ENCODE results near the gene SERPINI1.

SERPINI1 gene

GRCh38 chr3:167734498-167735232 is 856 bp upstream of the SERPINI1 start, which contains the start of gene PDCD10:
PDCD10 (minus strand) TSS chr3:167734892; CDS start chr3:167720157, 14,735 bp downstream.
- DNase-seq, result peak; percentile 100

- DNase-seq, result no peak
Observed at GRCh38 chr3:167736264-167736787, 805 bp downstream of the SERPINI1 start.

- DNase-seq, result no peak
Observed at GRCh38 chr3:167736997-167737396, 1.5 kb downstream of the SERPINI1 start.

- DNase-seq, result no peak
Observed at GRCh38 chr3:167738037-167738436, 2.5 kb downstream of the SERPINI1 start.

- no peak for DNase-seq
Observed at GRCh38 chr3:167739190-167739810, 3.8 kb downstream of the SERPINI1 start.

- peak; percentile 39 for DNase-seq
Observed at GRCh38 chr3:167740961-167741587, 5.6 kb downstream of the SERPINI1 start.

- no peak for DNase-seq
Observed at GRCh38 chr3:167742338-167742737, 6.8 kb downstream of the SERPINI1 start.

GRCh38 chr3:167743799-167744198 is 8.3 kb downstream of the SERPINI1 start:
- no peak for DNase-seq

- DNase-seq, result no peak
Observed at GRCh38 chr3:167749209-167749608, 13.7 kb downstream of the SERPINI1 start.

GRCh38 chr3:167749728-167750127 is 14.2 kb downstream of the SERPINI1 start:
- DNase-seq, result no peak

GRCh38 chr3:167750272-167750971 is 14.9 kb downstream of the SERPINI1 start:
- DNase-seq, result peak; percentile 44

GRCh38 chr3:167754049-167754448 is 18.5 kb downstream of the SERPINI1 start:
- peak; percentile 17 for DNase-seq

GRCh38 chr3:167761302-167761701 is 25.8 kb downstream of the SERPINI1 start:
- DNase-seq, result no peak

- DNase-seq, result peak; percentile 23
Observed at GRCh38 chr3:167762296-167762695, 26.8 kb downstream of the SERPINI1 start.

GRCh38 chr3:167772992-167773391 is 37.5 kb downstream of the SERPINI1 start:
- no peak for DNase-seq

- no peak for DNase-seq
Observed at GRCh38 chr3:167773584-167773983, 38.1 kb downstream of the SERPINI1 start.

- no peak for DNase-seq
Observed at GRCh38 chr3:167776066-167776685, 40.7 kb downstream of the SERPINI1 start.

- no peak for DNase-seq
Observed at GRCh38 chr3:167777356-167777755, 41.8 kb downstream of the SERPINI1 start.

- no peak for DNase-seq
Observed at GRCh38 chr3:167780214-167780883, 44.8 kb downstream of the SERPINI1 start.

- no peak for DNase-seq
Observed at GRCh38 chr3:167783781-167784180, 48.3 kb downstream of the SERPINI1 start.

- no peak for DNase-seq
Observed at GRCh38 chr3:167785790-167786189, 50.3 kb downstream of the SERPINI1 start.

- no peak for DNase-seq
Observed at GRCh38 chr3:167787440-167787839, 51.9 kb downstream of the SERPINI1 start.
